Neuronal stem cell (in vitro differentiated cells): ENCODE measurements around the gene SLC16A3.

Experiments used
- DNase-seq: peaks from one replicate; pipeline ENCODE4 v3.0.0-alpha.2; 2013; ENCODE audit warnings: low spot score
- H2AFZ ChIP-seq: one replicate; pipeline ENCODE4 v1.6.1; 2013; ENCODE audit warnings: mild to moderate bottlenecking, low read length, inconsistent platforms
- H2AK5ac ChIP-seq: 2 replicates; pipeline ENCODE4 v1.6.1; 2013; ENCODE audit warnings: low read depth, mild to moderate bottlenecking, inconsistent platforms, low read length, moderate library complexity, mixed read lengths
- H2BK120ac ChIP-seq: 2 replicates; pipeline ENCODE4 v1.6.1; 2013; ENCODE audit warnings: low read depth, mild to moderate bottlenecking, inconsistent platforms, low read length, moderate library complexity, mixed read lengths
- H2BK12ac ChIP-seq: one replicate; pipeline ENCODE4 v1.6.1; 2013; ENCODE audit warnings: low read length, inconsistent platforms
- H2BK15ac ChIP-seq: 2 replicates; pipeline ENCODE4 v1.6.1; 2013; ENCODE audit warnings: mild to moderate bottlenecking, low read length, inconsistent platforms, mixed read lengths
- H2BK5ac ChIP-seq: one replicate; pipeline ENCODE4 v1.6.1; 2013; ENCODE audit warnings: inconsistent platforms, mild to moderate bottlenecking, low read length, moderate library complexity
- H3K14ac ChIP-seq: one replicate; pipeline ENCODE4 v1.6.1; 2013; ENCODE audit warnings: low read length, inconsistent platforms
- H3K18ac ChIP-seq: 2 replicates; pipeline ENCODE4 v1.6.1; 2013; ENCODE audit warnings: low read length, inconsistent platforms
- H3K23ac ChIP-seq: 2 replicates; pipeline ENCODE4 v1.6.1; 2013; ENCODE audit warnings: low read depth, mild to moderate bottlenecking, mixed read lengths, low read length, inconsistent platforms; ENCODE audit not compliant: poor library complexity
- H3K27ac ChIP-seq: replicated peaks from 3 replicates; pipeline ENCODE4 v1.5.1; 2013; ENCODE audit warnings: low read length, inconsistent platforms
- H3K27me3 ChIP-seq, 3 experiments: 2 replicates each; pipeline ENCODE4 v1.6.1; 2013; ENCODE audit warnings: low read length in 3 of 3, mild to moderate bottlenecking in 2 of 3, inconsistent platforms in 1 of 3, low read depth in 1 of 3, mixed read lengths in 1 of 3, moderate library complexity in 1 of 3; ENCODE audit not compliant: control insufficient read depth in 3 of 3, insufficient read depth in 3 of 3
- H3K36me3 ChIP-seq, 2 donors: replicated peaks in 1 of 2; 2 replicates each; pipeline ENCODE4 v1.6.1; 2013; ENCODE audit warnings: low read length in 2 of 2; ENCODE audit not compliant: control insufficient read depth in 2 of 2, insufficient read depth in 2 of 2
- H3K4ac ChIP-seq: 2 replicates; pipeline ENCODE4 v1.6.1; 2013; ENCODE audit warnings: inconsistent platforms, mild to moderate bottlenecking, low read length, moderate library complexity
- H3K4me1 ChIP-seq, 2 donors: 1 replicate in 1 of 2; 2 replicates in 1 of 2; pipeline ENCODE4 v1.6.1; 2013; ENCODE audit warnings: low read length in 2 of 2, low read depth in 1 of 2; ENCODE audit not compliant: control insufficient read depth in 2 of 2, insufficient read depth in 1 of 2
- H3K4me2 ChIP-seq: one replicate; pipeline ENCODE4 v1.6.1; 2013; ENCODE audit warnings: mild to moderate bottlenecking, low read length, inconsistent platforms; ENCODE audit not compliant: insufficient read depth, poor library complexity, severe bottlenecking
- H3K4me3 ChIP-seq, 2 donors: 2 replicates each; pipeline ENCODE4 v1.5.1; 2013; ENCODE audit warnings: low read length in 2 of 2, mild to moderate bottlenecking in 2 of 2, inconsistent platforms in 1 of 2, moderate library complexity in 1 of 2
- H3K79me1 ChIP-seq: one replicate; pipeline ENCODE4 v1.6.1; 2013; ENCODE audit warnings: low read depth, mild to moderate bottlenecking, inconsistent platforms, low read length, moderate library complexity
- H3K9ac ChIP-seq: one replicate; pipeline ENCODE4 v1.6.1; 2013; ENCODE audit warnings: mild to moderate bottlenecking, low read depth, low read length, inconsistent platforms; ENCODE audit not compliant: poor library complexity
- H3K9me3 ChIP-seq, 2 donors: replicated peaks in 1 of 2; 2 replicates each; pipeline versions ENCODE3 to v1.6.1; 2013; ENCODE audit warnings: low read length in 2 of 2, mild to moderate bottlenecking in 2 of 2, inconsistent platforms in 1 of 2, low read depth in 1 of 2, mixed read lengths in 1 of 2, moderate library complexity in 1 of 2; ENCODE audit not compliant: control insufficient read depth in 2 of 2, insufficient read depth in 1 of 2
- H4K8ac ChIP-seq: one replicate; pipeline ENCODE4 v1.6.1; 2013; ENCODE audit warnings: low read depth, mild to moderate bottlenecking, inconsistent platforms, low read length, moderate library complexity
- H4K91ac ChIP-seq: one replicate; pipeline ENCODE4 v1.6.1; 2013; ENCODE audit warnings: low read length, low read depth, mild to moderate bottlenecking, inconsistent platforms; ENCODE audit not compliant: poor library complexity
- WGBS, 2 donors: extraction: QIAGEN DNeasy Blood & Tissue Kit; methylation state at CpG; one replicate each; pipeline ENCODE4 v1.1.7; 2013; ENCODE audit warnings: missing lambda C conversion rate in 2 of 2, mixed read lengths in 1 of 2; ENCODE audit not compliant: insufficient read length in 2 of 2, insufficient replicate concordance in 1 of 2; ENCODE audit errors: extremely low coverage in 2 of 2; 5-methylcytosine and 5-hydroxymethylcytosine counted together

The SLC16A3 gene

DNA sequence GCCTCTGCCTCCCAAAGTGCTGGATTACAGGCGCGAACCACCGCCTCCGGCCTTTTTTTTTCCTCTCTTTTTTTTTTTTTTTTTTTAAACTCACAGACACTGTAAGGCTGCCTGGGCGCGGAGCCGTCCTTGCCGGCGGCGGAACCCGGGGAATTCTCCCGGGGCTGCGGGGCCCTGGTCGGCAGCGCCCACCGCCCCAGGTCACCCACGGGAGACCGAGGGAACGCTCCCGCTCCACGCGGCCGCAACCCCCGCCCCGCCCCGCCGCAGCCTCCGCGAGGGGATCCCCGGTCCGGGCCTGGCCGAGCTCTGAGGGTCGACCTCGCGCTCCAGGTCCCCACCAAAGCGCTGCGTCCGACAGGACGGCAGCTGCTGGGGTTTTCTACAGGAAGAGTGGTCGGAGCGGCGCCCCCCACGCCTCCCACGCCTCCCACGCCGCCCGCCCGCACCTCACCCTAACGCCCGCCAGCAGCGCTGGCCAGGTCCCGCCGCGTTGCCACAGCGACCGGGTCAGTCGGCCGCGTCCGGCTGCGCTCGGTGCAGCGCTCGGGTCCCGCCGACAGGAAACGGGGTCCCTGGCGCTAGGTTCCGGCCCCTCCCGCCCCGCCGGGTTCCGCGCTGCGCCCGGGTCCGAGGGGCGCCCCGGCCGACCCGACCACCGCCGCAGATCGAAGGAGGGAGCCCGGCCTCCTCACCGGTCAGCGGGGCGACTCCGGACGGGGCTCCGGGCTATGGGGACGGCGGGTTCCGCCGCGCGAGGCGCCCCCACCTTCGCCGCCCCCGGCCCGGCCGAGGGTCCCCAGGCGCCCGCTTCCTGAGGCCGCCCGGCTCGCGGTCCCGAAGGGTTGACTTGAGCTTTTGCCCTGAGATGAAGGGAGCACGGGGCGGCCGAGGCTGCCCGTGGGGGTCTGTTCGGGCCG lies 16.3 kb upstream of the SLC16A3 start, which contains the start of gene CCDC57:
Gene CCDC57, minus strand, starts transcription at position 512 of the 920 bp plus-strand sequence. CDS start 10,898 bp downstream, outside the sequence.
- peak; percentile 77 for DNase-seq
- Histone ChIP-seq H3K9ac (peak within 1 kb of the TSS; percentile 93), H3K14ac (peak within 1 kb of the TSS; percentile 71), H3K4me3 (peak within 1 kb of the TSS; percentile 63 to 96), H2BK12ac (peak within 1 kb of the TSS; percentile 10), H3K27me3 (no peaks in the 10 kb centered on the region), H2BK120ac (no peak within 1 kb of the TSS), H3K79me1 (no peaks in the 10 kb centered on the region), H2AFZ (peak within 1 kb of the TSS; percentile 98), H3K4ac (no peak within 1 kb of the TSS), H4K91ac (no peak within 1 kb of the TSS), H2BK15ac (no peak within 1 kb of the TSS), H3K27ac (no peak within 1 kb of the TSS), H2AK5ac (peak within 1 kb of the TSS; percentile 90), H3K23ac (peak within 1 kb of the TSS; percentile 91), H2BK5ac (peak within 1 kb of the TSS; percentile 39), H3K4me1 (peaks cover 5 to 16% of the 10 kb centered on the region in 2 donors), H3K18ac (peak within 1 kb of the TSS; percentile 99), H3K4me2 (peak within 1 kb of the TSS; percentile 82), H3K36me3 (peaks cover 0 to 3% of the 10 kb centered on the region in 2 donors), H4K8ac (no peak within 1 kb of the TSS), H3K9me3 (no peaks in the 10 kb centered on the region)
- no CpG with 5 or more reads among the region's 116 CpGs for whole genome bisulfite sequencing, 2 donors

DNA sequence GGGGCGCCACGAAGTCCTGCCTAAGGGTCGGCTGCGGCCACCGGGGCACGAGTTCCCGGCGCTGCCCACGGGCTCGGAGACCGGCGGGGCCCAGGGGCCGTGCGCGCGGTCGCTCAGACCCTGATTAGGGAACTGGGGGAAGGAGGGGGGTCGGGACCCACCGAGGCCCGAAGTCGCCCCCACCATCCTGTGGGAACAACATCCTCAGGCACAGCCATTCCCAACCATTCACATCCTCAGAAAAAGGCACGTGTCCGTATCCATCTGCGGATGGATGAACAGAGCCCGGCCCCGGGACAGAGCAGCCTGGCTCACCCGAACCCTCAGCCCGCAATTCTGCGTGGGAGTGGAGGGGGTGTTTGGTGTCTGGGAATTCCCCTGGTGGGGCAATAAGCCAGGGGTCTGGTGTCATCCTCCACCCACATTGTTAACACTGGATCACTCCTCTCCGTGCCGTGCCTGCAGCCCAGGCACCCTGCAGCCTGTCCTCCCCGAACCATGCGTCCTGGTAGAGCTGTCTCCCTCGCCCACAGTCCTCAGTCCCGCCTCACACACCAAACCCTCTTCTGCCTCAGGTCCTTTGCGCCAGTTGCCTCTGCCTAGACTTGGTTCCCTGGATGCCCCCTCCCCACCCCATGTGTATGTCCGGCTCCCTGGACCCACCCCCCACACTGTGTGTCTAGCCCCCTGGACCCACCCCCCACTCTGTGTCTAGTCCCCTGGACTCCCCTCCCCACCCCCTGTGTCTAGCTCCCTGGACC lies 15.4 kb upstream of the SLC16A3 start:
- no CpG with 5 or more reads among the region's 37 CpGs for WGBS, 2 donors

DNA sequence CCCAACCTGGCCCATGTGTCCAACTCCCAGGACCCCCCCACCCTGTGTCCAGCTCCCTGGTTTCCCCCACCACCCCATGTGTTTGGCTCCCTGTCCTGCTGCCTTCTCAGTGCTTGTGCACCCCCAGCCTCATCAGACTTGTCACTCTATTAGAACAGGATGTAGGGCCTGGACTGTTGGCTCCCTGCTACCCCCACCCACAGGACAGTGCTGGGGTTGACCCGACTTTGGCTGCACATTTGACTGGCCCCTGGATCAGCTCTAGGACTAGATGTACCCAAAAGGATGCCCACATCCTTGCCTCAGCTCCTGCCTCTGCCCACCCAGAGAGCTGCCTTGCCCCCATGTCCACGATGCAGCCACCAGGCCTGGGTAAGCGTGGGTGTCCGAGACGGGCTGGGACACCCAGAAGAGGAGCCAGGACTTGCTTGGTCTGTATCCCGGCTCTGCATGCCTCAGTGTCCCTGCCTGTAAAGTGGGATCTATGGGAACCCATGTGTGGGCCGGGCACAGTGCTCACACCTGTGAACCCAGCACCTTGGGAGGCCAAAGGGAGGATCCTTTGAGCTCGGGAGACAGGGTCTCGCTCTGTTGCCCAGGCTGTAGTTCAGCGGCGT lies 14.7 kb upstream of the SLC16A3 start:
- no peak overlapping the region for H3K27ac ChIP-seq
- no peaks in the 10 kb centered on the region for H3K36me3 ChIP-seq
- H3K18ac ChIP-seq, result no peak overlapping the region
- H3K4me3 ChIP-seq, result no peak overlapping the region
- no peak overlapping the region for H4K91ac ChIP-seq
- peak overlapping the region; percentile 22 for H2BK12ac ChIP-seq
- no peak overlapping the region for H3K4me2 ChIP-seq
- no peak overlapping the region for H2BK5ac ChIP-seq
- H2AK5ac ChIP-seq, result peak overlapping the region; percentile 90
- H3K23ac ChIP-seq, result peak overlapping the region; percentile 55
- DNase-seq, result no peak
- H3K9me3 ChIP-seq, result no peaks in the 10 kb centered on the region
- H2BK15ac ChIP-seq, result peak overlapping the region; percentile 4
- no peaks in the 10 kb centered on the region for H3K27me3 ChIP-seq
- no peak overlapping the region for H2AFZ ChIP-seq
- H3K4ac ChIP-seq, result no peak overlapping the region
- H2BK120ac ChIP-seq, result no peak overlapping the region
- H3K4me1 ChIP-seq, result peaks cover 5 to 16% of the 10 kb centered on the region in 2 donors
- no CpG with 5 or more reads among the region's 11 CpGs for WGBS, 2 donors
- H3K79me1 ChIP-seq, result no peaks in the 10 kb centered on the region
- H3K14ac ChIP-seq, result no peak overlapping the region
- no peak overlapping the region for H4K8ac ChIP-seq
- H3K9ac ChIP-seq, result no peak overlapping the region

More for the DNA sequence above, 15.4 kb upstream of the SLC16A3 start:
- H4K8ac ChIP-seq, result no peak overlapping the region
- H2BK120ac ChIP-seq, result no peak overlapping the region
- H3K36me3 ChIP-seq, result no peaks in the 10 kb centered on the region
- H3K79me1 ChIP-seq, result no peaks in the 10 kb centered on the region
- no peak overlapping the region for H2AK5ac ChIP-seq
- H2BK15ac ChIP-seq, result no peak overlapping the region
- peak overlapping the region; percentile 99 for H3K18ac ChIP-seq
- H4K91ac ChIP-seq, result no peak overlapping the region
- H3K4me2 ChIP-seq, result peak overlapping the region; percentile 82
- H3K9ac ChIP-seq, result peak overlapping the region; percentile 87
- no peak for DNase-seq
- H3K4me3 ChIP-seq, result peak overlapping the region; percentile 63 to 96
- no peaks in the 10 kb centered on the region for H3K27me3 ChIP-seq
- H2AFZ ChIP-seq, result peak overlapping the region; percentile 98
- H3K4me1 ChIP-seq, result peaks cover 5 to 16% of the 10 kb centered on the region in 2 donors
- no peak overlapping the region for H3K4ac ChIP-seq
- H2BK12ac ChIP-seq, result no peak overlapping the region
- H3K23ac ChIP-seq, result peak overlapping the region; percentile 91
- no peaks in the 10 kb centered on the region for H3K9me3 ChIP-seq
- no peak overlapping the region for H3K27ac ChIP-seq
- H2BK5ac ChIP-seq, result peak overlapping the region; percentile 39
- peak overlapping the region; percentile 71 for H3K14ac ChIP-seq
